Cerebellar cortex (tissue), 1 donor: ENCODE results near the gene ADCY9.
"Not testable (repeated sequence)": the region's sequence is repeated elsewhere in the genome, so short reads cannot be mapped to it uniquely, and the experiment has no call there.

Source experiments
- DNase-seq: peaks from one replicate; pipeline ENCODE4 v3.0.0-alpha.2; 2015; ENCODE audit warnings: low spot score

ADCY9 gene

GRCh38 chr16:4116325-4117249, at the start of gene ADCY9:
Gene ADCY9, minus strand, starts transcription at chr16:4116442. Its CDS starts 1,000 bp downstream, at chr16:4115442.
- DNase-seq = peak; percentile 49

- no peak for DNase-seq
Observed at GRCh38 chr16:4160658-4161430, 44.6 kb upstream of the ADCY9 start.

- no peak for DNase-seq
Observed at GRCh38 chr16:4159726-4160125, 43.5 kb upstream of the ADCY9 start.

GRCh38 chr16:4158143-4159093, 42.2 kb upstream of the ADCY9 start:
- DNase-seq = no peak

- DNase-seq = no peak
Observed at GRCh38 chr16:4157376-4157825, 41.2 kb upstream of the ADCY9 start.

GRCh38 chr16:4156503-4156902, 40.3 kb upstream of the ADCY9 start:
- not testable (repeated sequence) for DNase-seq

- not testable (repeated sequence) for DNase-seq
Observed at GRCh38 chr16:4153364-4153763, 37.1 kb upstream of the ADCY9 start.

GRCh38 chr16:4152267-4152666, 36.0 kb upstream of the ADCY9 start:
- DNase-seq = no peak

- DNase-seq = no peak
Observed at GRCh38 chr16:4147236-4147635, 31.0 kb upstream of the ADCY9 start.

GRCh38 chr16:4142268-4142667, 26.0 kb upstream of the ADCY9 start:
- DNase-seq = no peak

- DNase-seq = no peak
Observed at GRCh38 chr16:4141604-4142003, 25.4 kb upstream of the ADCY9 start.

GRCh38 chr16:4140652-4141051, 24.4 kb upstream of the ADCY9 start:
- no peak for DNase-seq

- DNase-seq = no peak
Observed at GRCh38 chr16:4139968-4140367, 23.7 kb upstream of the ADCY9 start.

GRCh38 chr16:4138713-4139112, 22.5 kb upstream of the ADCY9 start:
- DNase-seq = no peak

GRCh38 chr16:4137438-4137837, 21.2 kb upstream of the ADCY9 start:
- no peak for DNase-seq

- no peak for DNase-seq
Observed at GRCh38 chr16:4136229-4136813, 20.1 kb upstream of the ADCY9 start.

GRCh38 chr16:4135537-4135936, 19.3 kb upstream of the ADCY9 start:
- DNase-seq = no peak

GRCh38 chr16:4133897-4134372, 17.7 kb upstream of the ADCY9 start:
- DNase-seq = no peak

GRCh38 chr16:4131621-4132020, 15.4 kb upstream of the ADCY9 start:
- no peak for DNase-seq

- no peak for DNase-seq
Observed at GRCh38 chr16:4124535-4125294, 8.5 kb upstream of the ADCY9 start.
